ENCODE measurements around the gene ARMH4.

GRCh38 chr14:58160561-58160960 is 8.5 kb upstream of the ARMH4 start:
- TF ChIP-seq GATA2 (IDR thresholded peaks at IDR 0.05; ENCODE audit: low read depth, low read length) (no peak), GATA3 (IDR thresholded peaks at IDR 0.05; ENCODE audit: low read depth, low read length) (no peak)

Data from SH-SY5Y (cell line).